ENCODE measurements around the gene CUL2.
A peak's percentile ranks its signal among the peaks of the same experiment; 100 is the strongest.
"Not testable (repeated sequence)": the region's sequence is repeated elsewhere in the genome, so short reads cannot be mapped to it uniquely, and the experiment has no call there.

- TF ChIP-seq CTCF (IDR thresholded peaks at IDR 0.05 in 2 of 3, conservative IDR thresholded peaks at IDR 0.05 in 1 of 3; ENCODE audit: borderline replicate concordance in 1 of 3, insufficient read depth in 1 of 3, low read depth in 2 of 3, low read length in 2 of 3) = peak in 1 of 3 experiments; percentile 17; a peak in 1 of 6 replicates
- TF ChIP-seq POLR2AphosphoS5 (IDR thresholded peaks at IDR 0.05; ENCODE audit: low read depth, low read length); POLR2A (IDR thresholded peaks at IDR 0.05; ENCODE audit: borderline replicate concordance, extremely low read depth, insufficient read depth, insufficient read length); ELF1 (IDR thresholded peaks at IDR 0.05; ENCODE audit: borderline replicate concordance, low read depth); EZH2 (IDR thresholded peaks at IDR 0.05): not testable (repeated sequence)
- TF ChIP-seq, protein P1, sequence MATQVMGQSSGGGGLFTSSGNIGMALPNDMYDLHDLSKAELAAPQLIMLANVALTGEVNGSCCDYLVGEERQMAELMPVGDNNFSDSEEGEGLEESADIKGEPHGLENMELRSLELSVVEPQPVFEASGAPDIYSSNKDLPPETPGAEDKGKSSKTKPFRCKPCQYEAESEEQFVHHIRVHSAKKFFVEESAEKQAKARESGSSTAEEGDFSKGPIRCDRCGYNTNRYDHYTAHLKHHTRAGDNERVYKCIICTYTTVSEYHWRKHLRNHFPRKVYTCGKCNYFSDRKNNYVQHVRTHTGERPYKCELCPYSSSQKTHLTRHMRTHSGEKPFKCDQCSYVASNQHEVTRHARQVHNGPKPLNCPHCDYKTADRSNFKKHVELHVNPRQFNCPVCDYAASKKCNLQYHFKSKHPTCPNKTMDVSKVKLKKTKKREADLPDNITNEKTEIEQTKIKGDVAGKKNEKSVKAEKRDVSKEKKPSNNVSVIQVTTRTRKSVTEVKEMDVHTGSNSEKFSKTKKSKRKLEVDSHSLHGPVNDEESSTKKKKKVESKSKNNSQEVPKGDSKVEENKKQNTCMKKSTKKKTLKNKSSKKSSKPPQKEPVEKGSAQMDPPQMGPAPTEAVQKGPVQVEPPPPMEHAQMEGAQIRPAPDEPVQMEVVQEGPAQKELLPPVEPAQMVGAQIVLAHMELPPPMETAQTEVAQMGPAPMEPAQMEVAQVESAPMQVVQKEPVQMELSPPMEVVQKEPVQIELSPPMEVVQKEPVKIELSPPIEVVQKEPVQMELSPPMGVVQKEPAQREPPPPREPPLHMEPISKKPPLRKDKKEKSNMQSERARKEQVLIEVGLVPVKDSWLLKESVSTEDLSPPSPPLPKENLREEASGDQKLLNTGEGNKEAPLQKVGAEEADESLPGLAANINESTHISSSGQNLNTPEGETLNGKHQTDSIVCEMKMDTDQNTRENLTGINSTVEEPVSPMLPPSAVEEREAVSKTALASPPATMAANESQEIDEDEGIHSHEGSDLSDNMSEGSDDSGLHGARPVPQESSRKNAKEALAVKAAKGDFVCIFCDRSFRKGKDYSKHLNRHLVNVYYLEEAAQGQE (IDR thresholded peaks at IDR 0.05; ENCODE audit: low read depth) = not testable (repeated sequence)
Observed at GRCh38 chr10:34974364-34975065, 115.6 kb downstream of the CUL2 start.

Data from HCT116 (cell line).